PFSK-1 (cell line): Measurements from ENCODE around the gene ZGPAT.

Source experiments
- POLR2AphosphoS5 ChIP-seq: IDR thresholded peaks from 2 replicates; pipeline ENCODE4 v1.6.1; 2012; ENCODE audit warnings: low read depth, mild to moderate bottlenecking, control low read depth, low read length, moderate library complexity
- SIN3A ChIP-seq: IDR thresholded peaks from 2 replicates; pipeline ENCODE4 v1.6.1; 2012; ENCODE audit warnings: mild to moderate bottlenecking, low read length, moderate library complexity, borderline replicate concordance; ENCODE audit not compliant: insufficient read depth
- TAF1 ChIP-seq: IDR thresholded peaks from 2 replicates; pipeline ENCODE4 v1.6.1; 2012; ENCODE audit warnings: low read length, control low read depth, borderline replicate concordance; ENCODE audit not compliant: insufficient read depth
- TF ChIP-seq, protein P1 (sequence below), 2 experiments: IDR thresholded peaks; 2 replicates each; pipeline versions ENCODE4 v1.6.1 to v1.8.0; 2011 to 2012; ENCODE audit warnings: low read depth in 2 of 2, low read length in 2 of 2, control low read depth in 1 of 2, inconsistent platforms in 1 of 2, mild to moderate bottlenecking in 1 of 2, moderate library complexity in 1 of 2; ENCODE audit not compliant: insufficient read depth in 1 of 2

GRCh38 chr20:63685269-63686026, 22.4 kb upstream of the ZGPAT start:
- TF ChIP-seq, protein P1, sequence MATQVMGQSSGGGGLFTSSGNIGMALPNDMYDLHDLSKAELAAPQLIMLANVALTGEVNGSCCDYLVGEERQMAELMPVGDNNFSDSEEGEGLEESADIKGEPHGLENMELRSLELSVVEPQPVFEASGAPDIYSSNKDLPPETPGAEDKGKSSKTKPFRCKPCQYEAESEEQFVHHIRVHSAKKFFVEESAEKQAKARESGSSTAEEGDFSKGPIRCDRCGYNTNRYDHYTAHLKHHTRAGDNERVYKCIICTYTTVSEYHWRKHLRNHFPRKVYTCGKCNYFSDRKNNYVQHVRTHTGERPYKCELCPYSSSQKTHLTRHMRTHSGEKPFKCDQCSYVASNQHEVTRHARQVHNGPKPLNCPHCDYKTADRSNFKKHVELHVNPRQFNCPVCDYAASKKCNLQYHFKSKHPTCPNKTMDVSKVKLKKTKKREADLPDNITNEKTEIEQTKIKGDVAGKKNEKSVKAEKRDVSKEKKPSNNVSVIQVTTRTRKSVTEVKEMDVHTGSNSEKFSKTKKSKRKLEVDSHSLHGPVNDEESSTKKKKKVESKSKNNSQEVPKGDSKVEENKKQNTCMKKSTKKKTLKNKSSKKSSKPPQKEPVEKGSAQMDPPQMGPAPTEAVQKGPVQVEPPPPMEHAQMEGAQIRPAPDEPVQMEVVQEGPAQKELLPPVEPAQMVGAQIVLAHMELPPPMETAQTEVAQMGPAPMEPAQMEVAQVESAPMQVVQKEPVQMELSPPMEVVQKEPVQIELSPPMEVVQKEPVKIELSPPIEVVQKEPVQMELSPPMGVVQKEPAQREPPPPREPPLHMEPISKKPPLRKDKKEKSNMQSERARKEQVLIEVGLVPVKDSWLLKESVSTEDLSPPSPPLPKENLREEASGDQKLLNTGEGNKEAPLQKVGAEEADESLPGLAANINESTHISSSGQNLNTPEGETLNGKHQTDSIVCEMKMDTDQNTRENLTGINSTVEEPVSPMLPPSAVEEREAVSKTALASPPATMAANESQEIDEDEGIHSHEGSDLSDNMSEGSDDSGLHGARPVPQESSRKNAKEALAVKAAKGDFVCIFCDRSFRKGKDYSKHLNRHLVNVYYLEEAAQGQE (IDR thresholded peaks at IDR 0.05; ENCODE audit: insufficient read depth in 1 of 2, low read depth in 2 of 2, low read length in 2 of 2), result no peak
- TF ChIP-seq POLR2AphosphoS5 (no peak), SIN3A (no peak), TAF1 (no peak)
